HS-5 (cell line): ENCODE results near the gene UBE2E3.

ENCODE experiments used
- DNase-seq: peaks from one replicate; pipeline ENCODE4 v3.0.0-alpha.2; 2012; ENCODE audit warnings: low read depth

Gene UBE2E3

GRCh38 chr2:180978903-180979748 is 1.3 kb upstream of the UBE2E3 start:
- DNase-seq, result no peak

GRCh38 chr2:180979749-180980105 is 678 bp upstream of the UBE2E3 start:
- DNase-seq, result no peak

DNA sequence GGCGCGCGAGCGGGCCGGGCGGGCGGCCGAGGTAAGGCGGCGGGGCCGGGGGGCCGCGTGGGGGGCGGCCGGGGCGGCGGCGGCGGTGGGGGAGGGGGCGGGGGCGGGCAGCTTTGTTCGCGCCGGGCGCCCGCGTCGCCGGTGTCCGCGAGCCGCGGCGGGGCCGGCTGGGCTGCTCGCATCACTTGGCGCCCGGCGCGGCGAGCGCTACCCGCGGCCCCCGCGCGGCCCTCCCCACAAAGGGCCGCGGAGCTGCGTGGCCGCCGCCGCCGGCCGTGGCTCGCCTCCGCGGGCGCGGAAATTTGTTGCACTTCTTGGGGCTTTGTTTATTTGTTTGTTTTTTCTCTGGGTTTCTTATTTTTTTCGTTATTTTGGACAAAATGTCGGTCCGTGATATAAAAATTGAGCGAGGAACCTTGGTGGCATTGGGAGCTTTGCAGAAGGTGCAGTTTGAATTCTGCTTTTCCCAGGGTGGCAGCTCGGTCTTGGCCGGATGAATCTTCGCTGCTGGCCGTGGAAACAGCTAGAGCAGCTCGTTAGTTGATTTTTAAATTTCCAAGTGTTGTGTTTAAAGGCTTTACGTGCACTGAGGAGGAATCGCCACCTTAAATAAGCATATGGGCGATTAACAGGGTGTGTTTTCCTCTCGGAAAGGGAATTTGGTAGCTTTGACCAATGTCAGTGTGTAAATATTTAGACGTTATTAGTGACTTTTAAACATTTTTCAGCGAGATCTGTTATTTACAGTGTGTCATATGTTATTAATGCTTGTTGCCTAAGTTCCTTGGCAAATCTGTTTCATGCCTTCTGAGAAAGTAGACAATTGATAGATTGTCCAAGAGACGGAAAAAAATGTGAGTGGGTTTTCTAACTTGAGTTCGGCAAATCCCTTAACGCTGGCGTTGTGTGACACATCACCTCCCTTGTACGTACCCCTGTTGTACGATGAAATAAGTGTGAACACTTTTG is 822 bp downstream of the UBE2E3 start:
- DNase-seq, result no peak

GRCh38 chr2:180983468-180984242 is 3.2 kb downstream of the UBE2E3 start:
- peak; percentile 34 for DNase-seq

- no peak for DNase-seq
Measured at GRCh38 chr2:180985771-180986395, 5.5 kb downstream of the UBE2E3 start.

DNA sequence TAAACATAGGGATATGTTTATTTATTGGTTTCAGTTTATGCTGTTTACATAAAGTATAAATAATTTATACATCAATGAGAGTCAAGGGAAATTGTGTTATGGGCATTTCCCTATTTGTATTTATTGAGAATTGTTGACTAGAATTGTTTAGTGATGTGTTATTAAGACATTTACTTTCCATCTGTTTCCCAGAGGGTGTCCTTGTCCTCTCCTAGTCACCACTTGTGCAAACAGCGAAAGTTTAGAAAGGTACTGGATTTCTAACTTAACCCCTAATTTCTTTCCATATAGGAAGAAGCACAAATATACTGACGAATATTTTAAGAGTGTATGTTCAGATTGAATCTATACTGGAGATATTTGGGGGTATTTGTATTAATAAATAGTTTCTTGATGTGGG is 6.7 kb downstream of the UBE2E3 start:
- no peak for DNase-seq

- no peak for DNase-seq
Measured at GRCh38 chr2:180990337-180990736, 9.9 kb downstream of the UBE2E3 start.

- no peak for DNase-seq
Measured at GRCh38 chr2:180990794-180991193, 10.4 kb downstream of the UBE2E3 start.

DNA sequence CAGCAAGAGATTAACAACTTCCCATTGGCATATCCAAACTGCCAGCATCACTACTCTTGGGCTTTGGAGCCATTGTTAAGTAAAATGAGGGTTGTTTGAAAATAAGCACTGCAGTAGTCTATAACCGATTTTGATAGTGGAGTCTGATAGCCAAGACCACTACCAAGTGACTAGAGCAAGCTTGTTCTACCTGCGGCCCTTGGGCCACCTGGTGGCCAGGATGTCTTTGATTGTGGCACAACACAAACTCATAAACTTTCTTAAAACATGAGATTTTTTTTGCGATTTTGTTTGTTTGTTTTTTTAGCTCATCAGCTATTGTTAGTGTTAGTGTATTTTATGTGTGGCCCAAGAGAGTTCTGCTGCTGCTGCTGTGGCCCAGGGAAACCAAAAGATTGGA is 11.0 kb downstream of the UBE2E3 start:
- no peak for DNase-seq

DNA sequence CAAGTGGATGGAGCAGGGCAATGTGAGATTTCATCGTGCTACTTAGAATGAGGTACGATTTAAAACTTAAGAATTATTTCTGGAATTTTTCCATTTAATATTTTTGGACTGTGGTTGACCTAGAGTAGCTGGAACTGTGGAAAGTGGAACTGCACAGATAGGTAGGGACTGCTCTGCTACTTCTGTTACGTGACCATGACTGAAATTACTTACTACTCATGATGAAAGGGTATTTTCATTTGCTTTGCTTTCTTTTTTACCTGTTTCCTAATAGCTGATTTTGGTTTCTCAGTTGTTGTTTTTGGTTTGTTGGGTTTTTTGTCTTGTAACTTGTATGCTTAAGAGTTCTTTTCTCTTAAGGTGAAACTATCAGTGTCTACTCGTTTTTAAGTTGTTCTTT is 11.4 kb downstream of the UBE2E3 start:
- no peak for DNase-seq

DNA sequence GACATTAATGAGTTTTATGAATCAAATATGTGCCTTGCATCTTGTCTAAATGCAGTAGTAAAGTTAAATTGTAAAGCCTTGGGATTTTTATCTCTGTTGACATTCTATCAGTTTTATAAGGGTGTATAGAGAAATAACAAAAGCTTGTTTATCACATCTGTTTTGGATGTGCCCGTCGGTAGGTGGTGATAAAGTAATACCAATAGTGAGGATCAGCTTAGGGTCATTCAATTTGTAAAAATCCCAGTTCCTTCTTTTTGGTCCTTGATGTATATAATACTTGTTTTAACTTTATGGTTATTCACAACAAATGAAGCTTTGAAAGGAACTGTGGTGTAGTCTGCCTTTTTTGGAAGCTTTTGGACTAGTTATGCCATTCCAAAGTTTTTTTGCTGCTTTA is 12.6 kb downstream of the UBE2E3 start:
- no peak for DNase-seq

DNA sequence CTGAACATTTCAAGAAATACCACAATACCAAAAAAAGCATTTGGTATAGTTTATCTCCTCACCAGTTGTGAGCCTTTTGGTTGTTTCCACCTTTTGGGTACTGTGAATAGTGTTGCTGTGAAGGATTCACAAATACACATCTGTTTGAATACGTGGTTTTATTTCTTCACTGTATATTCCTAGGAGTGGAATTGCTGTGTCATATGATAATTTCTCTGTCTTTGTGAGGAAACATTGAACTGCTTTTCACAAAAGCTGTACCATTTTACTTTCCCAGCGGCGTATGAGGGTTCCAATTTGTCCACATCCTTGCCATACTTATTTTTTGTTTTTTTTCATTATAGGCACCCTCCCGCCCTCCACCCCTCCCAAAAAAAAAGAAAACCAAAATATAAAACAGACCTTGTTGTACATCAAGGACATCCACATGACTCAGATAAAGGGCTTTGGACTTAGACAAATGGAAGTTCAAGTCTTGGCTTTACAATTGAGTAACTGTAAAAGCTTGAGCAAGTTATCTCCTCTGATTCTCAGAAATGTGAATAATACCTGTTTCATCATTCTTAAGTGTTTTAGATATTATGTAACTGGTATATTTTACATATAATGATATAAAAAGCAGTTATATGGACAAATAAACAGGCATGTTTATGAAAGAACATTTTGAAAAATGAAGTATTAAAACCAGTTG is 19.0 kb downstream of the UBE2E3 start:
- no peak for DNase-seq

DNA sequence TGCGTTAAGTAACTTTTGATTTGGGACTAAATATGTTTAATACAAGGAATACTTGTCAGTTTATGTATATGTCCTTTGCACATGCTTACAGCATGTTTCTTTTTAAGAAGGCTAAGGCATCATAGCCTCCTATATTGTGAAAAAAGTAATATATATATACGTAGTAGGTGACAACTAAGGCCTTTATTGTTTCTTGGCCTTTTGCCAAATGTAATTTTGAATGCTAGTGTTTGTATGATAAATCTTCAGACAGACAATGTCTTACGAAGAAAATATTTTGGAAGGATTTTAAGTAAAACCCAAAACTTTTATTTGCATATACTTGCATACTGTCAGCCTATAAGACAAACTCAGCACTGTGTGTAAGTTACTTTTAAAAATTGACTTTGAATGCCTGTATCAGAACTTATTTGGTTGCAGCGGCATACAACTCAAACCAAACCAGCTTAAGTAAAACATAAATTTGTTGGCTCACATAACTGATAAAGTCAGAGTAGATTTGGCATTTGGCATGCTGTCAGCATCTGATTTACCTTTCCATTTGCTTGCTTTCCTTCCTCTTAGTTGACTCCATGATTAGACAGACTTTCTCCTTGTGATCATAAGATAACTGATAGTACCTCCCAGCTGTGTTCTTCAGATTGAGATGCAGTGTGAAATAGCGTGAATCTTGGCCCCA is 24.4 kb downstream of the UBE2E3 start:
- no peak for DNase-seq

DNA sequence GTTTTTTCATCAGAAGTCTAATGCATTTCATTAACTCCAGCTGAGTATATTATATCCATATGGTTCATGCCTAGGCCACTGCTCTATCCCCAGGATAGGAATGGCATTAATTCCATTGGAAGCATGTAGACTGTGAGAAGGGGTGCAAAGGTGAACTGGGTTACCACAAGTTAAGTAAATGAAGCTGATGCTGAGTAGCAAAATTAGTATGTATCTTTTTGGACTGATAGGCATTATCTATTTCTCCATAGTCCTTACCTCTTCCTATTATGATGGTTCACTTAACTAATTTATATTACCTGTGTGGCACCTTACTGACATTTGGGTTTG is 24.9 kb downstream of the UBE2E3 start:
- no peak for DNase-seq

GRCh38 chr2:181005809-181006208 is 25.4 kb downstream of the UBE2E3 start:
- no peak for DNase-seq

- DNase-seq, result no peak
Measured at GRCh38 chr2:181007086-181007837, 26.9 kb downstream of the UBE2E3 start.

GRCh38 chr2:181008407-181008806 is 28.0 kb downstream of the UBE2E3 start:
- DNase-seq, result no peak

- no peak for DNase-seq
Measured at GRCh38 chr2:181021199-181021789, 40.9 kb downstream of the UBE2E3 start.

- DNase-seq, result no peak
Measured at GRCh38 chr2:181022652-181023051, 42.2 kb downstream of the UBE2E3 start.

GRCh38 chr2:181025004-181025403 is 44.6 kb downstream of the UBE2E3 start:
- no peak for DNase-seq
